K562 treated with DMSO at 1 percent for 12 hours (cell line): ENCODE results near the gene TRIL. TPM values are rescaled to one million over a fixed set of nuclear protein-coding genes. Genes with fewer than 3 reads are reported as not detected.

ENCODE experiments used
- total RNA-seq: library from RNA; unstranded; fragments of 300-600 nt; gene quantifications from 2 replicates; pipeline ENCODE4 v1.2.3, GENCODE V29; 2022; ENCODE audit not compliant: insufficient read depth

TRIL gene
- total RNA-seq = not detected in 2 replicates

GRCh38 chr7:28958235-28958979 is at the start of gene TRIL:
Gene TRIL, minus strand, starts transcription at chr7:28958330. Its CDS starts 284 bp downstream, at chr7:28958046.

Other genes starting within 250 kb of the TRIL start
- 3.4 and 3.8 TPM in 2 replicates for gene CPVL, start 188.2 kb upstream of the TRIL start, total RNA-seq
- gene CHN2, start 236.4 kb upstream of the TRIL start, total RNA-seq = 0.41 and 1.8 TPM in 2 replicates